HG02840 (cell line): Measurements from ENCODE around the gene WDR81.
"Not testable (repeated sequence)": the region's sequence is repeated elsewhere in the genome, so short reads cannot be mapped to it uniquely, and the experiment has no call there.

Experiments
- ATAC-seq: cut with Tn5 transposase; IDR thresholded peaks from one replicate; pipeline ENCODE4 v1.9.1; 2021; ENCODE audit warnings: mild to moderate bottlenecking, moderate library complexity, moderate number of reproducible peaks; ENCODE audit not compliant: unreplicated experiment, low FRiP score

The WDR81 gene

GRCh38 chr17:1752425-1753262 lies 28.1 kb downstream of the WDR81 start:
- no peak for ATAC-seq

GRCh38 chr17:1753767-1754429 lies 29.4 kb downstream of the WDR81 start:
- no peak for ATAC-seq

DNA sequence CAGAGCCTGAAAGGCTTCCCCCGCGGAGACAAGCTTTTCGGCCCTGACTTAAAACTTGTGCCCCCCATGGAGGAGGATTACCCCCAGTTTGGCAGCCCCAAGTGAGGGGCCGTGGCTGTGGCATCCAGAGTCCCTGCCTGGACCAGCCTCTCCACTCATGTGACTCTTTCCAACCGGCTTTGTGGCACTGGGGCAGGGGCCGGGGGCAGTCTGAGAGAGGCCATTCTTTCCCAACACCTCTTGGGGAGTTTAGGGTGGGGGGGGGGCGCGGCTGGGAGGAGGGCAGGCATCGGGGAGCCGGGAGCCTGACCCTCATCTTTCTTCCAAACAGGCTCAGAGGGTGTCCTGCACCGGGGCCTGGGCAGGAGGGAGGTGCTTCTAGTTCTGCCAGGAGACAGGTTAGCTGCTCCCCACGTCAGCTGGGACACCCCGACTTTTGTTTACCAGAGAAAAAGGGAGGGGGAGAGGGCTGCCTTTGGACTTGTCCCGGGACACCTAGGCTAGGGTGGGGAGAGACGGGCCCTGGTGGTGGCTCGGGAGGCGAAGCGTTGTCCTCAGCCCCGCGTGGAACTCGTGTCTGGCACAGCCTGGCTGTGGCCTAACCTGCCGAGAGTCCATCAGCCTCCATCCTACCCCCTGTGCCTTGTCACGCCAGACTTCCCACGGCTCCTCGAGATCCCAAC lies 30.1 kb downstream of the WDR81 start:
- ATAC-seq = no peak

DNA sequence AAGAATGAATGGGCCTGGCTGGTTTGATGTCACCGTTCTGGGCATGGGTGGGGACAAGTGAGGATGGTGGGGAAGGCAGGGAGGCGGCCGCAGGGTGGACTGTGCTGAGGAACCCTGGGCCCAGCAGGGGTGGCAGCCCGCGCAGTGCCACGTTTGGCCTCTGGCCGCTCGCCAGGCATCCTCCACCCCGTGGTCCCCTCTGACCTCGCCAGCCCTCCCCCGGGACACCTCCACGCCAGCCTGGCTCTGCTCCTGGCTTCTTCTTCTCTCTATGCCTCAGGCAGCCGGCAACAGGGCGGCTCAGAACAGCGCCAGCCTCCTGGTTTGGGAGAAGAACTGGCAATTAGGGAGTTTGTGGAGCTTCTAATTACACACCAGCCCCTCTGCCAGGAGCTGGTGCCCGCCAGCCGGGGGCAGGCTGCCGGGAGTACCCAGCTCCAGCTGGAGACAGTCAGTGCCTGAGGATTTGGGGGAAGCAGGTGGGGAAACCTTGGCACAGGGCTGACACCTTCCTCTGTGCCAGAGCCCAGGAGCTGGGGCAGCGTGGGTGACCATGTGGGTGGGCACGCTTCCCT lies 30.8 kb downstream of the WDR81 start:
- no peak for ATAC-seq

DNA sequence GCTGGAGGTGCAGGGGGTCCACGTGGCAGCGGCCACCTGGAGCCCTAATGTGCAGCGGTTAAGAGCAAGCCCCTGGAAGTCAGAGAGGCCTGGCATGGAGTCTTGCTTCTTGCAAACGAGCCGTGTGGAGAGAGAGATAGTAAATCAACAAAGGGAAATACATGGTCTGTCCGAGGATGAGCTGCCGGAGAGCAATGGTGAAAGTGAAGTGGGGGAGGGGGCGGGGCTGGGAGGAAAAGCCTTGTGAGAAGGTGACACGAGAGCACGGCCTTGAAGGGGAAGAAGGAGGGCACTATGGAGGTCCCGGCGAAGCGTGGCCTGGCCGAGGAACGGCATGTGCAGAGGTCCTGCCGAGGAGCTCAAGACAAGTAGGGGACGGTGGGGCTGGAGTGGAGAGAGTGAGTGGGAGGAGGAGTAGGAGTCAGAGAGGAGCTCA lies 31.3 kb downstream of the WDR81 start:
- ATAC-seq = no peak

DNA sequence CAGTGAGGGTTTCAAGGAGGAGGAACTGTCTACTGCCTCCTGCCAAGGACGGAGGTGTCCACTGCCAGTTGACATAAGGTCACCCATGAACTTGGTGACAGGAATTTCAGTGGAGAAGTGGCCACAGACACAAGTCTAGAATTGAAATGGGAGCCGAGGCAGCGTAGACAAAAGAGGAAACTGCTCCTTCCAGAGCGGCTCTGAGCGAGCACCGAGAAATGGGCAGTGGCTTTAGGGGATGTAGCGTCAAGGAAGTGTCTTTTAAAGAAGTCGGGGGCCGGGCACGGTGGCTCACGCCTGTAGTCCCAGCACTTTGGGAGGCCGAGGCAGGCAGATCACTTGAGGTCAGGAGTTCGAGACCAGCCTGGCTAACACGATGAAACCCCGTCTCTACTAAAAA lies 34.3 kb downstream of the WDR81 start:
- no peak for ATAC-seq

DNA sequence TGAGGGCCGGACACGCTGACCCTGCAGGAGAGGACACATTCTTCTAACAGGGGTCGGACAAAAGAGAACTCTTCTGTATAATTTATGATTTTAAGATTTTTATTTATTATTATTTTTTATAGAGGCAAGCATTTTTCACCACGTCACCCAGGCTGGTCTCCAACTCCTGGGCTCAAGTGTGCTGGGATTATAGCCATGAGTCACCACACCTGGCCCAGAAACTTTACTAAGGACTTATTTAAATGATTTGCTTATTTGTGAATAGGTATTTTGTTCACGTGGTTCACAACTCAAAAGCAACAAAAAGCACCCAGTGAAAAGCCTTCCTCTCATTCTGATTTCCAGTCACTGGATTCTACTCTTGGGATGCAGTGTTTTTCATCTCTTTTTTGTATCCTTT lies 35.0 kb downstream of the WDR81 start:
- no peak for ATAC-seq

GRCh38 chr17:1762233-1762900 lies 37.9 kb downstream of the WDR81 start:
- ATAC-seq = no peak

- ATAC-seq = no peak
Measured at GRCh38 chr17:1762901-1763898, 38.7 kb downstream of the WDR81 start.

- no peak for ATAC-seq
Measured at GRCh38 chr17:1764284-1764683, 39.8 kb downstream of the WDR81 start.

- not testable (repeated sequence) for ATAC-seq
Measured at GRCh38 chr17:1764705-1765104, 40.2 kb downstream of the WDR81 start.

GRCh38 chr17:1765576-1765975 lies 41.1 kb downstream of the WDR81 start:
- ATAC-seq = no peak

DNA sequence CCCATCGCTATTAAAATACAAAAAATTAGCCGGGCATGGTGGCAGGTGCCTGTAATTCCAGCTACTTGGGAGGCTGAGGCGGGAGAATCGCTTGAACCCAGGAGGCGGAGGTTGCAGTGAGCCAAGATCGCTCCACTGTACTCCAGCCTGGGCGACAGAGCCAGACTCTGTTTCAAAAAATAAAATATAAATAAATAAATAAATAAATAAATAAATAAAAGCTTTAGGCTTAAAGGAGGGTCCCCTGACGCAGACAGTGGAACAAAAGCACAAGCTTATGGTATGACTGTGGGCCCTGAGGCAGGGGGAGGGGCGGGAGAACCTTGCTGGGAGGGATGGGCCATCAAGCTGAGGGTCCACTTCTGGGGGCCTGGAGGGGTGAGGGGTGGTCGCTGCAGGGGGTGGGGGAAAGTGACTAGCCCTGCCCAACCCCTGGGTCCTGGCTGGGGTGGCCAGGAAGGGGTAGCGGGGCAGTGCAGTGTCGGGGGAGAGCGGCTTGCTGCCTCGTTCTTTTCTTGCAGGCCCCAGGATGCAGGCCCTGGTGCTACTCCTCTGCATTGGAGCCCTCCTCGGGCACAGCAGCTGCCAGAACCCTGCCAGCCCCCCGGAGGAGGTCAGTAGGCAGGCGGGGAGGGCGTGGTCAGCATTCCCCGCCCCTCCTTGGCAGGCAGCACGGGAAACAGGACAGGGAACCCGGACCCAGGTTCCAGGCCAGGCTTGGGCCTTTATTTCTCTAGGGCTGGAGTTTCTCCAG lies 42.1 kb downstream of the WDR81 start:
- no peak for ATAC-seq

- no peak for ATAC-seq
Measured at GRCh38 chr17:1767358-1767757, 42.9 kb downstream of the WDR81 start.

DNA sequence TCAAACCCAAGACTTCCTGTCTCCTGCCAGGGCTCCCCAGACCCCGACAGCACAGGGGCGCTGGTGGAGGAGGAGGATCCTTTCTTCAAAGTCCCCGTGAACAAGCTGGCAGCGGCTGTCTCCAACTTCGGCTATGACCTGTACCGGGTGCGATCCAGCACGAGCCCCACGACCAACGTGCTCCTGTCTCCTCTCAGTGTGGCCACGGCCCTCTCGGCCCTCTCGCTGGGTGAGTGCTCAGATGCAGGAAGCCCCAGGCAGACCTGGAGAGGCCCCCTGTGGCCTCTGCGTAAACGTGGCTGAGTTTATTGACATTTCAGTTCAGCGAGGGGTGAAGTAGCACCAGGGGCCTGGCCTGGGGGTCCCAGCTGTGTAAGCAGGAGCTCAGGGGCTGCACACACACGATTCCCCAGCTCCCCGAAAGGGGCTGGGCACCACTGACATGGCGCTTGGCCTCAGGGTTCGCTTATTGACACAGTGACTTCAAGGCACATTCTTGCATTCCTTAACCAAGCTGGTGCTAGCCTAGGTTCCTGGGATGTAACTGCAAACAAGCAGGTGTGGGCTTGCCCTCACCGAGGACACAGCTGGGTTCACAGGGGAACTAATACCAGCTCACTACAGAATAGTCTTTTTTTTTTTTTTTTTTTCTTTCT lies 45.4 kb downstream of the WDR81 start:
- no peak for ATAC-seq

GRCh38 chr17:1773000-1773695 lies 48.6 kb downstream of the WDR81 start:
- ATAC-seq = not testable (repeated sequence)

DNA sequence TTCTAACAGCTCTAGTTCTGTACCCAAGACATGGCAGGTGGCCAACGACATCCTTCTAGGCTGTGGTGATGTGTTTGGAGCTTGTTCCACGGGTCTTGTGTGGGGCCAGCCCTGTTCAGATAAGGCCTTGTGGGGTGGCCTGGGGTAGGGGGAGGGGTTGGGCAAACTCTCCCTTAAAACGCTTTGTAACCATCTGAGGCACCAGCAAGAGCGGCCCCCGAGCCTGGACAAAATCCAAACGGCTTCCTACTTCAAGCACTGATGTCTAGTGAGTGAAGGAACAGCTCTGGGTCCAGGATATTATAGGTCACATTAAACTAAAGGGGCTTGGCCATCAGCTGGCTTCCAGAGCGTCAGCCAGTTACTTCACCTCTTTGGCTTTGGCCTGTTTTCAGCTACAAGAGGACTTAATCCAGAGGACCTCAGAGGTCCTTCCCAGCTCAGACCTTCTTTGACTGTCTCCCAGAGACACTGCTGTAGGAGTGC lies 49.2 kb downstream of the WDR81 start:
- no peak for ATAC-seq
